Panc1 (cell line): Measurements from ENCODE around the gene MAD1L1. TPM values are rescaled to one million over a fixed set of nuclear protein-coding genes. Genes with fewer than 3 reads are reported as not detected.

ENCODE experiments used
- ATAC-seq: fragments of 200-7000 bp; cut with Tn5 transposase; 2 replicates; pipeline ENCODE4 v1.9.1; 2020; ENCODE audit warnings: mild to moderate bottlenecking, moderate library complexity
- BruUV-seq: library from RNA; stranded (reverse); fragments of 400-500 nt; replicated peaks from 2 replicates; lab custom pipeline; 2021; lab: Mats Ljungman, UMichigan
- CTCF ChIA-PET: fragments of 300-600 bp; sonication (Branson Sonifier 250); formaldehyde crosslinking; loops from one replicate; lab custom pipeline; 2022; ENCODE audit warnings: antibody characterized with exemption; lab: Charles Lee
- POLR2A ChIA-PET: fragments of 300-600 bp; sonication (Branson Sonifier 250); formaldehyde crosslinking; loops from one replicate; lab custom pipeline; 2022; ENCODE audit warnings: antibody characterized with exemption; lab: Charles Lee
- DNase-seq: peaks from one replicate; pipeline ENCODE4 v3.0.0-alpha.2; 2010; ENCODE audit warnings: low read depth, low spot score
- H3K27ac ChIP-seq: 2 replicates; pipeline ENCODE4 v1.5.1; 2011; ENCODE audit warnings: mild to moderate bottlenecking, low read length, inconsistent platforms
- H3K27me3 ChIP-seq: fragments of 200-500 bp; sonication (Bioruptor generic); 2 replicates; pipeline ENCODE4 v1.6.0; 2014; ENCODE audit warnings: low read length, inconsistent platforms; ENCODE audit not compliant: control insufficient read depth, insufficient read depth
- H3K36me3 ChIP-seq: fragments of 200-500 bp; sonication (Bioruptor generic); 2 replicates; pipeline ENCODE4 v1.5.1; 2014; ENCODE audit warnings: inconsistent platforms, mild to moderate bottlenecking, low read length, moderate library complexity; ENCODE audit not compliant: control insufficient read depth, insufficient read depth
- H3K4me1 ChIP-seq: 2 replicates; pipeline ENCODE4 v1.5.1; 2011; ENCODE audit warnings: inconsistent platforms, mild to moderate bottlenecking, low read length, moderate library complexity; ENCODE audit not compliant: control insufficient read depth, insufficient read depth
- H3K4me3 ChIP-seq, 2 experiments: 2 replicates each; pipeline ENCODE4 v1.5.1; 2011 to 2012; ENCODE audit warnings: low read depth in 2 of 2, low read length in 2 of 2, mild to moderate bottlenecking in 2 of 2, inconsistent platforms in 1 of 2, moderate library complexity in 1 of 2
- H3K9me3 ChIP-seq: fragments of 200-500 bp; sonication (Bioruptor generic); 2 replicates; pipeline ENCODE4 v1.5.1; 2014; ENCODE audit warnings: low read depth, mild to moderate bottlenecking, inconsistent platforms, low read length, moderate library complexity; ENCODE audit not compliant: control insufficient read depth, insufficient read depth
- CTCF ChIP-seq: fragments of 450-650 bp; IDR thresholded peaks from 2 replicates; pipeline ENCODE4 v1.5.1; 2017; ENCODE audit warnings: mild to moderate bottlenecking
- POLR2AphosphoS5 ChIP-seq: IDR thresholded peaks from 2 replicates; pipeline ENCODE4 v1.6.1; 2012; ENCODE audit warnings: mild to moderate bottlenecking, low read depth, low read length, moderate library complexity
- REST ChIP-seq, 2 experiments: IDR thresholded peaks; 2 replicates each; pipeline ENCODE4 v1.6.1; 2011 to 2012; ENCODE audit warnings: low read depth in 2 of 2, control low read depth in 1 of 2, low read length in 1 of 2, mild to moderate bottlenecking in 1 of 2, moderate library complexity in 1 of 2; ENCODE audit not compliant: insufficient read depth in 1 of 2
- SIN3A ChIP-seq: IDR thresholded peaks from 2 replicates; pipeline ENCODE4 v1.6.1; 2012; ENCODE audit warnings: low read depth, mild to moderate bottlenecking, low read length, moderate library complexity, borderline replicate concordance; ENCODE audit not compliant: insufficient read depth
- TCF7L2 ChIP-seq: IDR thresholded peaks from 2 replicates; pipeline ENCODE4 v1.6.1; 2011; ENCODE audit warnings: mild to moderate bottlenecking, low read depth, low read length, inconsistent platforms
- in situ Hi-C: cut with HindIII; loops from 2 replicates; pipeline ENCODE4 v1.10.0; 2016; ENCODE audit warnings: low sequenced_read_pairs, low pct_unique_long_range_greater_than_20kb
- intact Hi-C: fragments of 100-400 bp; cut with micrococcal nuclease; formaldehyde crosslinking; loops from one replicate; pipeline ENCODE4 v1.10.0; 2022; ENCODE audit not compliant: unreplicated experiment
- total RNA-seq: library from RNA; stranded (reverse); gene quantifications from one replicate; pipeline ENCODE4 v1.2.1, GENCODE V29; 2021; ENCODE audit not compliant: unreplicated experiment

The MAD1L1 gene
- total RNA-seq, 1 experiment from 2014 or later = 70.8 TPM

- Histone ChIP-seq H3K27ac (no peak overlapping the region), H3K4me1 (peaks cover 24% of the 10 kb centered on the region), H3K36me3 (no peaks in the 10 kb centered on the region), H3K27me3 (no peaks in the 10 kb centered on the region), H3K4me3 (no peak overlapping the region), H3K9me3 (no peaks in the 10 kb centered on the region)
- ATAC-seq (no peak), DNase-seq (no peak)
- no TSS peak for BruUV-seq
- in situ Hi-C loops (no loop called here), intact Hi-C loops (no loop called here)
- POLR2A ChIA-PET = no interaction called here
- CTCF ChIA-PET = interaction anchor here (0.6 kb wide), 1 partner anchor 193 kb away, joined by 4 read pairs; no protein-coding TSS in a partner anchor
- TF ChIP-seq TCF7L2 (no peak), CTCF (no peak), SIN3A (no peak), POLR2AphosphoS5 (no peak), REST (IDR thresholded peaks at IDR 0.05; ENCODE audit: insufficient read depth in 1 of 2, low read depth in 2 of 2, low read length in 1 of 2) (no peak)
Observed at GRCh38 chr7:2154121-2154520, 78.6 kb downstream of the MAD1L1 start.

- ChIA-PET POLR2A (no interaction called here), CTCF (no interaction called here)
- intact Hi-C loops = no loop called here
- H3K36me3 ChIP-seq = no peaks in the 10 kb centered on the region
- in situ Hi-C loops = no loop called here
- no peaks in the 10 kb centered on the region for H3K27me3 ChIP-seq
- H3K27ac ChIP-seq = no peak overlapping the region
- H3K4me1 ChIP-seq = peaks cover 11% of the 10 kb centered on the region
- ATAC-seq = no peak
- TF ChIP-seq POLR2AphosphoS5 = no peak
- TF ChIP-seq REST (IDR thresholded peaks at IDR 0.05; ENCODE audit: insufficient read depth in 1 of 2, low read depth in 2 of 2, low read length in 1 of 2) = no peak
- no peak for TF ChIP-seq TCF7L2
- no peak for TF ChIP-seq CTCF
- no peak for TF ChIP-seq SIN3A
- H3K9me3 ChIP-seq = no peaks in the 10 kb centered on the region
- H3K4me3 ChIP-seq = no peak overlapping the region
- no TSS peak for BruUV-seq
- no peak for DNase-seq
Observed at GRCh38 chr7:2152646-2153045, 80.1 kb downstream of the MAD1L1 start.
